Spleen (tissue), 7 donors: ENCODE results near the gene CLDN6.

Experiments used
- POLR2A ChIP-seq, 3 donors: fragments of 450-650 bp; IDR thresholded peaks; one replicate each; pipeline ENCODE4 v1.5.1; 2017; ENCODE audit warnings: antibody characterized with exemption in 3 of 3, mild to moderate bottlenecking in 1 of 3
- POLR2AphosphoS5 ChIP-seq, 3 donors: sonication (generic); formaldehyde crosslinking; IDR thresholded peaks; one replicate each; pipeline ENCODE4 v1.5.1; 2017; ENCODE audit warnings: antibody characterized with exemption in 3 of 3
- TF ChIP-seq, protein P1 (sequence below), 11 experiments: fragments of 200-600 bp in 7 of 11; fragments of 450-650 bp in 4 of 11; sonication (generic) in 4 of 11; IDR thresholded peaks in 8 of 11; conservative IDR thresholded peaks in 3 of 11; 1 replicate in 7 of 11; 2 replicates in 4 of 11; pipeline versions ENCODE4 v1.4.0 to v1.8.0; 2016 to 2021; ENCODE audit warnings: antibody characterized with exemption in 11 of 11, inconsistent platforms in 4 of 11, mild to moderate bottlenecking in 1 of 11
- donor health status: DM: no; HTN: no; CAD: no; lungs with moderate emphysema.
- donor health status: DM: no; HTN: no; CAD: no.
- donor health status: DM: no; HTN: no; CAD: no.

DNA sequence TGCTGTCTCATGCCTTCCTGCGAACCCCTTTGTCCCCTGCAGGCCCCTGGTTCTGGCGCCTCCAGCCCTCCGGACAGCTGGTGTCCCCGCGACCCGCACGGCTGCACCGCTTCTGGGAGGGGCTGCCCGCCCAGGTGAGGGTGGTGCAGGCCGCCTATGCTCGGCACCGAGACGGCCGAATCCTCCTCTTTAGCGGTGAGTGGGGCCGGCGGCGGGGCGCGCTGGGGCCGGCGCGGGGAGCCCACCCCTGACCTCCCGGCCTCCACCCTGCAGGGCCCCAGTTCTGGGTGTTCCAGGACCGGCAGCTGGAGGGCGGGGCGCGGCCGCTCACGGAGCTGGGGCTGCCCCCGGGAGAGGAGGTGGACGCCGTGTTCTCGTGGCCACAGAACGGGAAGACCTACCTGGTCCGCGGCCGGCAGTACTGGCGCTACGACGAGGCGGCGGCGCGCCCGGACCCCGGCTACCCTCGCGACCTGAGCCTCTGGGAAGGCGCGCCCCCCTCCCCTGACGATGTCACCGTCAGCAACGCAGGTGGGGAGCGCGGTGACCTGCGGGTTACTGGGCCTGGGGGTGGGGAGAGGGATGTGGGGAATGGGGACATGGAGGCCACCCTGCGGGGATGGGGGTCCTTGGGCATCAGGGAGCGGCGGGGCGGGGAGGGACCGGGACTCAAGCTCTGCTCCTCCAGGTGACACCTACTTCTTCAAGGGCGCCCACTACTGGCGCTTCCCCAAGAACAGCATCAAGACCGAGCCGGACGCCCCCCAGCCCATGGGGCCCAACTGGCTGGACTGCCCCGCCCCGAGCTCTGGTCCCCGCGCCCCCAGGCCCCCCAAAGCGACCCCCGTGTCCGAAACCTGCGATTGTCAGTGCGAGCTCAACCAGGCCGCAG, 40.4 kb upstream of the CLDN6 start:
- TF ChIP-seq, protein P1, sequence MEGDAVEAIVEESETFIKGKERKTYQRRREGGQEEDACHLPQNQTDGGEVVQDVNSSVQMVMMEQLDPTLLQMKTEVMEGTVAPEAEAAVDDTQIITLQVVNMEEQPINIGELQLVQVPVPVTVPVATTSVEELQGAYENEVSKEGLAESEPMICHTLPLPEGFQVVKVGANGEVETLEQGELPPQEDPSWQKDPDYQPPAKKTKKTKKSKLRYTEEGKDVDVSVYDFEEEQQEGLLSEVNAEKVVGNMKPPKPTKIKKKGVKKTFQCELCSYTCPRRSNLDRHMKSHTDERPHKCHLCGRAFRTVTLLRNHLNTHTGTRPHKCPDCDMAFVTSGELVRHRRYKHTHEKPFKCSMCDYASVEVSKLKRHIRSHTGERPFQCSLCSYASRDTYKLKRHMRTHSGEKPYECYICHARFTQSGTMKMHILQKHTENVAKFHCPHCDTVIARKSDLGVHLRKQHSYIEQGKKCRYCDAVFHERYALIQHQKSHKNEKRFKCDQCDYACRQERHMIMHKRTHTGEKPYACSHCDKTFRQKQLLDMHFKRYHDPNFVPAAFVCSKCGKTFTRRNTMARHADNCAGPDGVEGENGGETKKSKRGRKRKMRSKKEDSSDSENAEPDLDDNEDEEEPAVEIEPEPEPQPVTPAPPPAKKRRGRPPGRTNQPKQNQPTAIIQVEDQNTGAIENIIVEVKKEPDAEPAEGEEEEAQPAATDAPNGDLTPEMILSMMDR (IDR thresholded peaks at IDR 0.05 in 8 of 11, conservative IDR thresholded peaks at IDR 0.05 in 3 of 11), result peak in 1 of 11 experiments; percentile 10
- TF ChIP-seq POLR2AphosphoS5 (IDR thresholded peaks at IDR 0.05) (peak in 2 of 3 donors; percentile 8 to 68), POLR2A (IDR thresholded peaks at IDR 0.05) (no peak)
